ENCODE measurements around the gene TAC3.
"Not testable (repeated sequence)": the region's sequence is repeated elsewhere in the genome, so short reads cannot be mapped to it uniquely, and the experiment has no call there.

Gene TAC3

GRCh38 chr12:57033431-57033830, 17.1 kb upstream of the TAC3 start:
- DNase-seq (ENCODE audit: low spot score), result no peak

- no peak for DNase-seq (ENCODE audit: low spot score)
Observed at GRCh38 chr12:57031789-57032188, 15.5 kb upstream of the TAC3 start.

GRCh38 chr12:57031138-57031725, 14.9 kb upstream of the TAC3 start:
- no peak for DNase-seq (ENCODE audit: low spot score)

GRCh38 chr12:57029457-57029856, 13.1 kb upstream of the TAC3 start:
- DNase-seq (ENCODE audit: low spot score), result no peak

- DNase-seq (ENCODE audit: low spot score), result no peak
Observed at GRCh38 chr12:57027805-57028153, 11.4 kb upstream of the TAC3 start.

- no peak for DNase-seq (ENCODE audit: low spot score)
Observed at GRCh38 chr12:57027011-57027804, 10.9 kb upstream of the TAC3 start.

GRCh38 chr12:57025196-57025595, 8.9 kb upstream of the TAC3 start:
- no peak for DNase-seq (ENCODE audit: low spot score)

GRCh38 chr12:57022324-57022723, 6.0 kb upstream of the TAC3 start:
- not testable (repeated sequence) for DNase-seq (ENCODE audit: low spot score)

- DNase-seq (ENCODE audit: low spot score), result no peak
Observed at GRCh38 chr12:57019983-57020719, 3.8 kb upstream of the TAC3 start.

- no peak for DNase-seq (ENCODE audit: low spot score)
Observed at GRCh38 chr12:57018906-57019305, 2.6 kb upstream of the TAC3 start.

- DNase-seq (ENCODE audit: low spot score), result not testable (repeated sequence)
Observed at GRCh38 chr12:57018353-57018752, 2.0 kb upstream of the TAC3 start.

GRCh38 chr12:57012600-57013465, 3.5 kb downstream of the TAC3 start:
- no peak for DNase-seq (ENCODE audit: low spot score)

- DNase-seq (ENCODE audit: low spot score), result no peak
Observed at GRCh38 chr12:57011438-57012424, 4.6 kb downstream of the TAC3 start.

- DNase-seq (ENCODE audit: low spot score), result no peak
Observed at GRCh38 chr12:57010627-57011247, 5.6 kb downstream of the TAC3 start.

GRCh38 chr12:57009949-57010626, 6.2 kb downstream of the TAC3 start:
- no peak for DNase-seq (ENCODE audit: low spot score)

GRCh38 chr12:57008178-57008577, 8.2 kb downstream of the TAC3 start:
- peak; percentile 69 for DNase-seq (ENCODE audit: low spot score)

- no peak for DNase-seq (ENCODE audit: low spot score)
Observed at GRCh38 chr12:57006809-57007475, 9.4 kb downstream of the TAC3 start.

- DNase-seq (ENCODE audit: low spot score), result peak; percentile 98
Observed at GRCh38 chr12:57005980-57006808, 10.1 kb downstream of the TAC3 start, which contains the start of gene ZBTB39. Gene ZBTB39, minus strand, starts transcription at chr12:57006546. Its CDS starts 1,629 bp downstream, at chr12:57004917.
